ENCODE data around the gene CERCAM. TPM values are rescaled to one million over a fixed set of nuclear protein-coding genes. Genes with fewer than 3 reads are reported as not detected.

CERCAM gene
- total RNA-seq, 1 experiment from 2014 or later = 18.7 TPM

DNA sequence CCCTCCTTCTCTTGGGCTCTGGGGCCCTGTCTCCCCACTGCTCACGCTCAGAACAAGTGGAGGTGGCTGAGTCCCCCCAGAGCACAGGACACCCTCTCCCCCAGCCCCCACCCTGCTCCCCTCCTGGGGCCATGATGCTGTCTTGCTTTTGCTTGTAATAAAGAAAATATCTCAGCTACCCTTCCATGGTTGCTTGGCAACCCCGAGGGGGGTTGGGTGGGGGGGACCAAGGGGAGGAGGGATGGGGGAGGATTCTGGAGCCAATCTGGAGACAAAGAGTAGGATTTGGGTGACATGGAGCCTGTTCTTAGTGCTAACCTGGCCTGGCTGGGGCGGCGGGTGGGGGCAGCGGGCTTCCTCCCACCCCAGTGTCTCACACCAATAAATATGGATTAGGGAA, 16.1 kb upstream of the CERCAM start:
- intact Hi-C loops (cut with micrococcal nuclease; ENCODE audit: unreplicated experiment) = no loop called here
- DNase-seq = no peak
- TF ChIP-seq, protein P1, sequence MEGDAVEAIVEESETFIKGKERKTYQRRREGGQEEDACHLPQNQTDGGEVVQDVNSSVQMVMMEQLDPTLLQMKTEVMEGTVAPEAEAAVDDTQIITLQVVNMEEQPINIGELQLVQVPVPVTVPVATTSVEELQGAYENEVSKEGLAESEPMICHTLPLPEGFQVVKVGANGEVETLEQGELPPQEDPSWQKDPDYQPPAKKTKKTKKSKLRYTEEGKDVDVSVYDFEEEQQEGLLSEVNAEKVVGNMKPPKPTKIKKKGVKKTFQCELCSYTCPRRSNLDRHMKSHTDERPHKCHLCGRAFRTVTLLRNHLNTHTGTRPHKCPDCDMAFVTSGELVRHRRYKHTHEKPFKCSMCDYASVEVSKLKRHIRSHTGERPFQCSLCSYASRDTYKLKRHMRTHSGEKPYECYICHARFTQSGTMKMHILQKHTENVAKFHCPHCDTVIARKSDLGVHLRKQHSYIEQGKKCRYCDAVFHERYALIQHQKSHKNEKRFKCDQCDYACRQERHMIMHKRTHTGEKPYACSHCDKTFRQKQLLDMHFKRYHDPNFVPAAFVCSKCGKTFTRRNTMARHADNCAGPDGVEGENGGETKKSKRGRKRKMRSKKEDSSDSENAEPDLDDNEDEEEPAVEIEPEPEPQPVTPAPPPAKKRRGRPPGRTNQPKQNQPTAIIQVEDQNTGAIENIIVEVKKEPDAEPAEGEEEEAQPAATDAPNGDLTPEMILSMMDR (IDR thresholded peaks at IDR 0.05; ENCODE audit: insufficient read depth in 1 of 2, low read depth in 1 of 2, low read length in 1 of 2, severe bottlenecking in 1 of 2, unreplicated experiment in 1 of 2) = no peak
- Histone ChIP-seq H3K4me1 (no peaks in the 10 kb centered on the region), H3K9me3 (no peaks in the 10 kb centered on the region), H3K27me3 (replicated peaks; ENCODE audit: control insufficient read depth, insufficient read depth, low read length) (no peaks in the 10 kb centered on the region), H3K4me3 (ENCODE audit: low read depth, low read length) (no peak overlapping the region), H3K36me3 (ENCODE audit: control insufficient read depth, insufficient read depth, low read length) (no peaks in the 10 kb centered on the region)
- no peak overlapping the region for H3K4me3 Mint-ChIP-seq (ENCODE audit: unreplicated experiment)
- POLR2A ChIA-PET = no interaction called here
- H3K27me3 Mint-ChIP-seq (ENCODE audit: insufficient read depth, unreplicated experiment) = no peaks in the 10 kb centered on the region
- BruUV-seq (replicated peaks) = no TSS peak
- CTCF ChIA-PET = no interaction called here
- H3K9me3 Mint-ChIP-seq (ENCODE audit: unreplicated experiment) = no peaks in the 10 kb centered on the region
- no peaks in the 10 kb centered on the region for H3K36me3 Mint-ChIP-seq (ENCODE audit: insufficient read depth, unreplicated experiment)
- no peak overlapping the region for H3K27ac Mint-ChIP-seq (ENCODE audit: unreplicated experiment)
- no peaks in the 10 kb centered on the region for H3K4me1 Mint-ChIP-seq (ENCODE audit: low read depth, unreplicated experiment)

DNA sequence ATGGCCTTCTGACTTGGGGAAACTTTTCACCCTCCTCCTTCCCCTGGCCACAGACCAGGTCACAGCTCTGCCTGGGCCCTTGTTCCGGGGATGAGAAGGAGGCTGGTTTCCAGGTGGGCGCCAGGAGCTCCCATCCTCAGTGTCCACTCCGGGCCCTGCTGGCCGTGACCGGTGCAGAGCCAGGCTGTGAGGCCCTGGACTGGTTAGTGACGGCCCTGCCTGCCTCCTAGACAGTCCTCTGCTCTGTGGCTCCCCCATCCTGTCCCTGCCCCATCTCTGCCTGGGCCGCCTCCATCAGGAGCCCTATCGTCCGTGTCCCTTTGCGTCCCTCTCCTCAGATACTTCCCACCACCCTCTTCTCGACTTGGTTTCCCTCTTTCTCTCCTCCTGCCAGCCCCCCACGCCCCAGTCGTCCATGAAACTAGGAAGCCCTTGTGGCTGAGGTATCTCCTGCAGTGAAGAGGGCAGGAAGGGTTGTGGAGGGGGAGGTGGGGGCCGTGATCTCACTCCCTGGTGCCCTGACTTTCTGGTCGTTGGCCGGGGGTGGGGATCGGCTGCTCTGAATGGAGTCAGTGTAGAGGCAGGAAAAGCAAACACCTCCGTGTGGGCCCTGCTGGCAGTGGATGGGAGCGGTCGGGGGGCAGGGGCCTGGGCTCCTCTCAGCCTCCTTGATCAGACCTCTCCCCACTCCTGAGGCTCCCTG, 15.4 kb upstream of the CERCAM start:
- BruUV-seq (replicated peaks) = no TSS peak
- Mint-ChIP-seq H3K9me3 (ENCODE audit: unreplicated experiment) (no peaks in the 10 kb centered on the region), H3K4me3 (ENCODE audit: unreplicated experiment) (no peak overlapping the region), H3K27me3 (ENCODE audit: insufficient read depth, unreplicated experiment) (no peaks in the 10 kb centered on the region), H3K36me3 (ENCODE audit: insufficient read depth, unreplicated experiment) (no peaks in the 10 kb centered on the region), H3K4me1 (ENCODE audit: low read depth, unreplicated experiment) (no peaks in the 10 kb centered on the region), H3K27ac (ENCODE audit: unreplicated experiment) (peak overlapping the region; percentile 46)
- Histone ChIP-seq H3K27me3 (replicated peaks; ENCODE audit: control insufficient read depth, insufficient read depth, low read length) (no peaks in the 10 kb centered on the region), H3K4me1 (no peaks in the 10 kb centered on the region), H3K36me3 (ENCODE audit: control insufficient read depth, insufficient read depth, low read length) (no peaks in the 10 kb centered on the region), H3K9me3 (no peaks in the 10 kb centered on the region), H3K4me3 (ENCODE audit: low read depth, low read length) (no peak overlapping the region)
- POLR2A ChIA-PET = no interaction called here
- TF ChIP-seq, protein P1 (IDR thresholded peaks at IDR 0.05; ENCODE audit: insufficient read depth in 1 of 2, low read depth in 1 of 2, low read length in 1 of 2, severe bottlenecking in 1 of 2, unreplicated experiment in 1 of 2) = no peak
- CTCF ChIA-PET = no interaction called here
- no peak for DNase-seq
- intact Hi-C loops (cut with micrococcal nuclease; ENCODE audit: unreplicated experiment) = no loop called here

DNA sequence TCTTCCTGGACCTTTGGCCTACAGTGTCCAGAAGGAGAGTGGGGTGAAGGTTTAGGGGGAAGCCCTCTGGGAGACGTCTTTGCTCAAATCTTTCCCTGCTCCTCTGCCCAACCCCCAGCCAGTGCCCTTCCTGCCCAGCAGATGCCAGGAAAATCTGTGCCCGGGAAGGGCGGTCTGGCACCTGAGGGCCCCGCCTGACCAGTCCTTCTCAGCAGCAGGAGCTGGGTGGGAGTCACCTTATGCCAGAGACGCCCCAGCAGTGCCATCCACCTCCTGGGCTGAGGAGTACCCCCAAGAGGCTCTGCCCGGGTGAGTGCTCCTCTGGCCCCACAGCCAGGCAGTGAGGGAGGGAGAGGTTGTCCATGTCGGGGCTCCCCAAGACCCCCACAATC, 14.9 kb upstream of the CERCAM start:
- ChIA-PET CTCF (no interaction called here), POLR2A (no interaction called here)
- Histone ChIP-seq H3K4me1 (no peaks in the 10 kb centered on the region), H3K36me3 (ENCODE audit: control insufficient read depth, insufficient read depth, low read length) (no peaks in the 10 kb centered on the region), H3K27me3 (replicated peaks; ENCODE audit: control insufficient read depth, insufficient read depth, low read length) (no peaks in the 10 kb centered on the region), H3K4me3 (ENCODE audit: low read depth, low read length) (no peak overlapping the region), H3K9me3 (no peaks in the 10 kb centered on the region)
- intact Hi-C loops (cut with micrococcal nuclease; ENCODE audit: unreplicated experiment) = no loop called here
- TF ChIP-seq, protein P1 (IDR thresholded peaks at IDR 0.05; ENCODE audit: insufficient read depth in 1 of 2, low read depth in 1 of 2, low read length in 1 of 2, severe bottlenecking in 1 of 2, unreplicated experiment in 1 of 2) = no peak
- Mint-ChIP-seq H3K4me1 (ENCODE audit: low read depth, unreplicated experiment) (no peaks in the 10 kb centered on the region), H3K4me3 (ENCODE audit: unreplicated experiment) (no peak overlapping the region), H3K36me3 (ENCODE audit: insufficient read depth, unreplicated experiment) (no peaks in the 10 kb centered on the region), H3K27me3 (ENCODE audit: insufficient read depth, unreplicated experiment) (no peaks in the 10 kb centered on the region), H3K27ac (ENCODE audit: unreplicated experiment) (peak overlapping the region; percentile 46), H3K9me3 (ENCODE audit: unreplicated experiment) (no peaks in the 10 kb centered on the region)
- no peak for DNase-seq
- no TSS peak for BruUV-seq (replicated peaks)

Measured in Caco-2 (cell line).